HG03135 (cell line): ENCODE data around the gene PPFIA1.
"Not testable (repeated sequence)": the region's sequence is repeated elsewhere in the genome, so short reads cannot be mapped to it uniquely, and the experiment has no call there.

Experiments
- ATAC-seq: cut with Tn5 transposase; IDR thresholded peaks from one replicate; pipeline ENCODE4 v1.9.1; 2021; ENCODE audit warnings: mild to moderate bottlenecking, moderate library complexity; ENCODE audit not compliant: unreplicated experiment

Gene PPFIA1

GRCh38 chr11:70322666-70323065, 52.2 kb downstream of the PPFIA1 start:
- ATAC-seq, result no peak

- no peak for ATAC-seq
These were observed 53.3 kb downstream of the PPFIA1 start for GRCh38 chr11:70323806-70324205.

GRCh38 chr11:70324376-70325115, 54.1 kb downstream of the PPFIA1 start:
- no peak for ATAC-seq

- no peak for ATAC-seq
These were observed 55.3 kb downstream of the PPFIA1 start for GRCh38 chr11:70325824-70326223.

GRCh38 chr11:70326365-70326811, 55.9 kb downstream of the PPFIA1 start:
- no peak for ATAC-seq

- no peak for ATAC-seq
These were observed 56.3 kb downstream of the PPFIA1 start for GRCh38 chr11:70326833-70327232.

GRCh38 chr11:70327717-70328116, 57.2 kb downstream of the PPFIA1 start:
- no peak for ATAC-seq

- no peak for ATAC-seq
These were observed 58.1 kb downstream of the PPFIA1 start for GRCh38 chr11:70328556-70328955.

GRCh38 chr11:70331320-70331843, 60.9 kb downstream of the PPFIA1 start:
- ATAC-seq, result not testable (repeated sequence)

- ATAC-seq, result no peak
These were observed 61.4 kb downstream of the PPFIA1 start for GRCh38 chr11:70331901-70332300.

- ATAC-seq, result no peak
These were observed 62.1 kb downstream of the PPFIA1 start for GRCh38 chr11:70332567-70332966.

GRCh38 chr11:70333261-70333660, 62.8 kb downstream of the PPFIA1 start:
- no peak for ATAC-seq

GRCh38 chr11:70334351-70334995, 64.0 kb downstream of the PPFIA1 start:
- ATAC-seq, result no peak

GRCh38 chr11:70335511-70335910, 65.0 kb downstream of the PPFIA1 start:
- no peak for ATAC-seq

GRCh38 chr11:70338594-70338993, 68.1 kb downstream of the PPFIA1 start:
- ATAC-seq, result no peak

- ATAC-seq, result no peak
These were observed 68.6 kb downstream of the PPFIA1 start for GRCh38 chr11:70339066-70339465.

GRCh38 chr11:70341881-70342429, 71.5 kb downstream of the PPFIA1 start:
- ATAC-seq, result no peak

GRCh38 chr11:70343636-70344035, 73.1 kb downstream of the PPFIA1 start:
- no peak for ATAC-seq

GRCh38 chr11:70348191-70348590, 77.7 kb downstream of the PPFIA1 start:
- ATAC-seq, result no peak

- ATAC-seq, result no peak
These were observed 78.1 kb downstream of the PPFIA1 start for GRCh38 chr11:70348608-70349007.

- ATAC-seq, result no peak
These were observed 81.2 kb downstream of the PPFIA1 start for GRCh38 chr11:70351646-70352045.

GRCh38 chr11:70352100-70352499, 81.6 kb downstream of the PPFIA1 start:
- ATAC-seq, result no peak
